ENCODE results near the gene ITGA5. TPM values are rescaled to one million over a fixed set of nuclear protein-coding genes. Genes with fewer than 3 reads are reported as not detected.

ITGA5 gene
- total and polyA plus RNA-seq, 9 of the 15 experiments (the other 6 are each of a cell fraction or from before 2014, with no cell fraction given) = 9.1 to 82.1 (median 47.4) TPM

- no peak for TF ChIP-seq KDM5B (IDR thresholded peaks at IDR 0.05; ENCODE audit: insufficient replicate concordance, low read depth, low read length)
- TF ChIP-seq TCF7L2 (IDR thresholded peaks at IDR 0.05; ENCODE audit: low read depth, low read length) = no peak
- no peak for TF ChIP-seq CHCHD3 (CRISPR knock-in tag; IDR thresholded peaks at IDR 0.05)
- no peak for TF ChIP-seq PREB (CRISPR knock-in tag; IDR thresholded peaks at IDR 0.05)
- TF ChIP-seq DEAF1 (CRISPR knock-in tag; IDR thresholded peaks at IDR 0.05) = peak; percentile 83
- no peak for TF ChIP-seq HIVEP1 (CRISPR knock-in tag; IDR thresholded peaks at IDR 0.05)
- TF ChIP-seq NFATC3 (IDR thresholded peaks at IDR 0.05) = no peak
- peak; percentile 30 for TF ChIP-seq NEUROD1 (IDR thresholded peaks at IDR 0.05; ENCODE audit: borderline replicate concordance, low read depth, low read length, partially characterized antibody)
- TF ChIP-seq ZNF431 (CRISPR knock-in tag; IDR thresholded peaks at IDR 0.05) = no peak
- no peak for TF ChIP-seq HOMEZ (CRISPR knock-in tag; IDR thresholded peaks at IDR 0.05)
- TF ChIP-seq E2F4 (CRISPR knock-in tag; IDR thresholded peaks at IDR 0.05; ENCODE audit: low read depth) = no peak
- TF ChIP-seq MYC (IDR thresholded peaks at IDR 0.05; ENCODE audit: low read depth, low read length) = peak; percentile 87
- peak; percentile 42; the same call in 1 of the 2 replicates for TF ChIP-seq MYC (CRISPR knock-in tag; IDR thresholded peaks at IDR 0.05; ENCODE audit: borderline replicate concordance, low read depth)
- no peak for TF ChIP-seq TFAM (CRISPR knock-in tag; conservative IDR thresholded peaks at IDR 0.05)
- no peak for TF ChIP-seq CBX8 (IDR thresholded peaks at IDR 0.05; ENCODE audit: borderline replicate concordance, extremely low read depth, low read depth, low read length, poor library complexity, severe bottlenecking)
- TF ChIP-seq ZNF134 (CRISPR knock-in tag; conservative IDR thresholded peaks at IDR 0.05) = no peak
- no peak for TF ChIP-seq ZNF668 (CRISPR knock-in tag; IDR thresholded peaks at IDR 0.05)
- TF ChIP-seq NCOA6 (IDR thresholded peaks at IDR 0.05) = no peak
- no peak for TF ChIP-seq SMAD1 (IDR thresholded peaks at IDR 0.05; ENCODE audit: low read depth, low read length, partially characterized antibody)
- peak; percentile 48; the same call in 1 of the 2 replicates for TF ChIP-seq ZBTB33 (CRISPR knock-in tag; IDR thresholded peaks at IDR 0.05)
These were observed 39.5 kb downstream of the ITGA5 start (continued) for GRCh38 chr12:54379398-54380201.
